CD4-positive, alpha-beta T cell treated with Interleukin-6 for 4 hours (primary cell): ENCODE results near the gene FOXF2.

Source experiments
- DNase-seq: peaks from one replicate; pipeline ENCODE4 v3.0.0-alpha.2; 2020; ENCODE audit warnings: mixed read lengths

FOXF2 gene

DNA sequence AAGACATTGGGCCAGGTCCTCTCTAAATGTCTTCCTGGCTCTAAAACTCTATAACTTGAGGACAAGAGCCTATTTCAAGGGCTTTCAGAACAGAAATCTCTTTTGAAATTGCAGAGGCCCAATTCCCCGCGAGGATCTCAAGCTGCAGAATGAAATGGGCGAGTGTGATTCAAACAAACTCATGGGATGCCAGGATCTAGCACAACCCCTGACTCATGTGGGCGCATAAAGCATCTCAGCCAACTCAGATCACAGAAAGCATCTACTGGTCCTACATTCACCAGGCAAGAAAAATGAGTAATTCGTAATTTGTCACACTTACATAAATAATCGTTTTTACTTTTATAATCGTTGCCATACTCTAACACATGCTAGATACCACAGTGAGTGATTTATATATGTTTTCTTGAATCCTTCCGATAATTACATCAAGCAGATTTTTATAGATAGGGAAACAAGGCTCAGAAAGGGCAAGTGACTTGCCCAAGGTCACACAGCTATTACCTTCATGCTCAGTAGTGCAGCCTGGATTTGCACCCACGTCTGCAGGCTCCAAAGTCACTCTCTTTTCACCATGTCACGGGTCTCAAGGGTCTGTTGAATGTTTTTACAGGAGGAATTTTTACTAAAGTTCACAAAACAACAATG lies 26.2 kb downstream of the FOXF2 start:
- DNase-seq: no peak

DNA sequence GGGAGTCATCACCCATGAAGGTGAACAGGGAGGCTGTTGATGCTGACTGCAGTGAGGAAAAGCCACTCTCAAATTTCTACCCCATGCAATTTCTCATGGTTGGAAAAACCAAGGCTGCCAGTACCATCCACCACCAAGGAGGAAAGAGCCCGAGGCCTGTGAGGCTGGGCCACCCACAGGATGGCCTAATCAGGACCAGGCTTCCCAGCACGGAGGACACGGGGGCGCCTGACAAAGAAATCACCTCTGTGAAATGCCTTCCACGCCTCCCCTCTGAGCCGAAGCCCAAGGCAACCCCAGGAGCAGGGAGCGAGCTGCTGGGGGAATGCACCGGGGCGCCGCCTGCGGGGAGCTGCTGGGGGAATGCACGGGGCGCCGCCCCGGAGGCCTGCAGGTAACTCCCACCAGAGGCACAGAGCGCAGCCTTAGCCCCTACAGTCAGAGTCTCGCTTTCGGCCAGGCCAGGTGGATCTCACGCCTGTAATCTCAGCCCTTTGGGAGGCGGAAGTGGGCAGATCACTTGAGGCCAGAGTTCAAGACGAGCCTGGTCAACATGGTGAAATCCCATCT lies 26.9 kb downstream of the FOXF2 start:
- DNase-seq: no peak

DNA sequence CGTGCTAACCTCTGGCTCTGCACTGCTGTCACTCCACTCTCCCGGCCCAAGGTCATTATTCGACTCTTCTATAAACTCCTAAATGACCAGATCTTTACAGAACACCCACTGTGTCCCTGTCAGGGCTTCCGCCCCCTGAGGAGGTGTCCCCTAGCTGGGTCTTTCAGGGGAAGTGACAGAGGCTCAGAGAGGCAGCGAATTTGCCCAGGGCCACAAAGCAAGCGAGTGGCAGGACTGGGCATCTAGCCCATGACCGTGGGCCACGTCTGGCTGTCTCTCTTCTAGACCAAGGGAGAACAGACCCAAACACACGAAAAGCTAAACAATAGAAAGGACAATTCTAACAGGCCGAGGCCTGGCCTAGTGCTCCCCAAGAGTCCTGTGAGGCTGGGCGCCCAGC lies 27.4 kb downstream of the FOXF2 start:
- no peak for DNase-seq

DNA sequence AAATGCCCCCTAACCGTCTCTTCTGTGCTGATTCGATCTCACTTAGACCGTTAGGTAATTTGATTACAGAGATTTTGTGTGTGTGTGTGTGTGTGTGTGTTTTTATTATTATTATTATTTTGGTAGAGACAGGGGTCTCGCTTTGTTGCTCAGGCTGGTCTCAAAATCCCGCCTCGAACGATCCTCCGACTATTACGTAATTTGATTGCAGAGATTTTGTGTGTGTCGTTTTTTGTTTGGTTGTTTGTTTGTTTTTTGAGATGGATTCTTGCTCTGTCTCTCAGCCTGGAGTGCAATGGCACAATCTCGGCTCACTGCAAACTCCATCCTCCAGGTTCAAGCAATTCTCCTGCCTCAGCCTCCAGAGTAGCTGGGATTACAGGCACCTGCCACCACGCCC lies 28.3 kb downstream of the FOXF2 start:
- no peak for DNase-seq

DNA sequence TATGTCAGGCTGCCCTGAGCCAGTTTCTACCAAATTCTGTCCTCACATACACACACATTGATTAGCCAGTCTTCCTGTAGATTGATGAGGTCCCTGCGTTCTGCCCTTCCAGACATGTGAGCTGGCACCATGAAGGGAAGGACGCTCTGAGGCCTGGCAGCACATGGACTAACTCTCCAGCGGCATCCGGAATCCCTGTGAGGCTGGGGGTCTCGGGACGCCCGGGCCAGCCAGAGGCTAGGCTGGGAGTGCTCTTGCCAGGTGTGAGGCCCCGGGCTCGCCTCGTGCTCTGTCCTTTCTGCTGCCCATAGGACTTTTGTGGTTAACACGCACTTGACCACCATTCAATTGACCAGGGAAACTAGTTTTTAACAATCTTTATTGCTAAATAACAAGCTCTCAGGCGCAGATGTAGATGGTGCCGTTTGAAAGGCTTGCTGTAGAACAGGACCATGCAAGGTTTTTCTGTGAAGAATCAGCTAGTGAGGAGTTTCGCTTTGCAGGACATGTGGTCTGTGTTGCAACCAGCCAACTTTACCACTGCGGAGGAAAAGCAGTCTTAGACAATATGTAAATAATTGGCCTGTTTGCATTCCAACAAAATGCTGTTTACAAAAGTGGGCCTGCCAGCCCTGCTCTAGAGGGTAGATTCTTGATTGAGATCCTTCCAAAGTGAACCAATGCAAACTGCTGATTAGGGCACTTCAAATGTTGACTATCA lies 29.3 kb downstream of the FOXF2 start:
- DNase-seq: no peak

DNA sequence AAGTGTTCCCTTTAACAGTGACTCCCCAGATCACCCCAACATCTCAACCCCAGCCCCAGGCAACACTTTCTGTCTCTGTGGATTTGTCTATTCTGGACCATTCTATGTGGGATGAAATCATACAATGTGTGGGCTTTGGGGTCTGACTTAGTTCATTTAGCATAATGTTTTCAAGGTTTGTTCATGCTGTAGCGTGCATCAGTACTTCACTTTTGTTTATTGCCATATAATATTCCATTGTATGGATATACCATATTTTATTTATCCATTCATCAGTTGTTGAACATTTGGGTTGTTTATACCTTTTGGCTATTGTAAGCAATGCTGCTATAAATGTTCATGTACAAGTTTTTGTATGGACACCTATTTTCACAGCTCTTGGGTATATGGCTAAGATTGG lies 31.0 kb downstream of the FOXF2 start:
- no peak for DNase-seq

DNA sequence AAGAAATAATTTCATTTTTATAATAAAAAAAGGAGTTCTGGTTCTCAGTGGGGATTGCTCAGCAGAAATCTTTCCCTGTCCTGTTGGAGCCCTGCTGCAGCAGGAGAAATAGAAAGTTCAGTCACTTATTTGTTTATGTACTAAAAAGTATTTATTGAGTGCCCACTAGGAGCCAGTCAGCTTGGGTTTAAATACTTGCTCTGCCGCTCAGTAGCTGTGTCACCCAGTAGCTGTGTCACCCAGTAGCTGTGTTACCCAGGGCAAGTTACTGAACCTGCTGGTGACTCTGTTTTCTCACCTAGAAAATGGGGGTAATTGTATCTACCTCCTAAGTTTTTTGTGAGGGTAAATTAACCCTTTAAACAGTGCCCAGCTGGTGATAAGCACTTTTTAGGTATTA lies 32.9 kb downstream of the FOXF2 start:
- no peak for DNase-seq

DNA sequence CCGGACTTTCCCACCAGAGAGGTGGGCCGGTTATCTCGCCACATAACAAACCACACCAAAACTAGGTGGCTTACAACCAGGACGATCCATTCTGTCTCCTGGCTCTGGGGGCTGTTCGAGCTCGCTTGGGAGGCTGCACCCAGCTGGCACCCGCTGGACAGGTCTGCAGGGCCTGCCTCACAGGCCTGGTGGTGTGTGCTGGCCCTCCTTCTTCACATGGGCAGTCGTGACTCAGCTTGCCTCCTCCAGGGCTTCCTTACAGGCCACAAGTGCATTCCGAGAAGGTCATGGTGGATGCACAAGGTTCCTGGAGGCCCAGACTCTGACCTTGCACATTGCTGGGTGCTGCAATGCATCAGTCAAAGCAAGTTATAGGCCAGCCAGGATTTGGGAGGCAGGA lies 34.2 kb downstream of the FOXF2 start:
- no peak for DNase-seq

DNA sequence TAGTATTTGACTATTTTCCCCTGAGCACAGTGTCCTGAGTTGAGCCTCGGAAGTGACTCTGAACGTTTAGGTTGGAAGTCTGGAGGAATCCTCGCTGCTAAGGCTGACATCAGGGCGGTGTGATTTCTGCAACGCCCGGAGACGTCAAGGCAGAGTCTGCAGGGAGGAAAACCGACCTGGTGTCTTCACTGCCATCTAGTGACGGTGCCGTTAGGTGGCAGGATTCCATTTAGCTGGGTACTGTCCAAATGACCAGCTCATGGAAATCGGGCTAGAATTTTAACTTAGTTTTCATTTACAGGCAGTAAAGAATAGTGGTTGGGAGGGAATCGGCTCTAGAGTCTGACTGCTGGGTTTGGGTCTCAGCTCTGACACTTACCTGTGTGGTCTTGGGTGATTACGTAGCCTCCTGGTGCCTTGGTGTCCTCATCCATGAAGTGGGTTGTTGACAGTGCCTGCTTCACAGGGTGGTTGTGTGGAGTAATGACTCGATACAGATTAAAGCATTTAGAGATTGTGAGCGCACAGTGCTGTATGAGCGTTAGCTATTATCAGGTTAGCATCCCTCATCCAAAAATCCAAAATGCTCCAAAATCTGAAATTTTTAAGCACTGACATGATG lies 35.0 kb downstream of the FOXF2 start:
- no peak for DNase-seq

DNA sequence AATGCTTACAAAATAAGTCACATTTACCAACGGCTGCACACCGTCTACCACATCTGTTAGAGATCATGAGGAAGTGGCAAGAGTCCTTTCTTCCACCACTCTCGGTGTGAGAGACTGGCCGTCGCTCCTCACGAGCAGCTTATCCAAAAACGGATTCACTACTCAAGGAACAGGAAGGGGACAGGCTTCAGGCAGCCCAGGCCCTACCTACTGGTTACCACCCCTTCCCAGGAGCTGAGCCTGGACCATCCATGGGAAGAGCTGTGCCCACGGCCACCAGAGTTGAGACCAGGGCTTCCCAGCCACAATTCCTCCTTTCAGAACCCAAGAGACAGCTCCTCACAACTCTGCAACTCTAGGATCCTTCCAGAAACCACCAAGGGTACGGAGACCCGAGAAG lies 37.0 kb downstream of the FOXF2 start:
- DNase-seq: no peak

DNA sequence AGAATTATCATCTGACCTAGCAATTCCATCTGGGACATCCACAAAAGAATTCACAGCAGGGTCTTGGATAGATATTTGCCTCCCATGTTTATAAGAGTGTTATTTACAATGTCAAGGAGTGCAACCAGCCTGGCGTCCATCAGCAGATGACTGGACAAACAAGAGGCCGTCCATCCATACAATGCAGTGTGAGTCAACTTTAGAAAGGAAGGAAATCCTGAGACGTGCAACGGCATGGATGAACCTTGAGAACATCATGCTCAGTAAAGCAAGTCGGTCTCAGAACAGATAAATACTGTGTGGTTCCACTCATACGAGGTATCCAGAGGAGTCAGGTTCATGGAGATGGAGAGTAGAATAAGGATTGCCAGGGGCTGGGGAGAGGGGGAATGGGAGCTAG lies 46.4 kb downstream of the FOXF2 start:
- no peak for DNase-seq

DNA sequence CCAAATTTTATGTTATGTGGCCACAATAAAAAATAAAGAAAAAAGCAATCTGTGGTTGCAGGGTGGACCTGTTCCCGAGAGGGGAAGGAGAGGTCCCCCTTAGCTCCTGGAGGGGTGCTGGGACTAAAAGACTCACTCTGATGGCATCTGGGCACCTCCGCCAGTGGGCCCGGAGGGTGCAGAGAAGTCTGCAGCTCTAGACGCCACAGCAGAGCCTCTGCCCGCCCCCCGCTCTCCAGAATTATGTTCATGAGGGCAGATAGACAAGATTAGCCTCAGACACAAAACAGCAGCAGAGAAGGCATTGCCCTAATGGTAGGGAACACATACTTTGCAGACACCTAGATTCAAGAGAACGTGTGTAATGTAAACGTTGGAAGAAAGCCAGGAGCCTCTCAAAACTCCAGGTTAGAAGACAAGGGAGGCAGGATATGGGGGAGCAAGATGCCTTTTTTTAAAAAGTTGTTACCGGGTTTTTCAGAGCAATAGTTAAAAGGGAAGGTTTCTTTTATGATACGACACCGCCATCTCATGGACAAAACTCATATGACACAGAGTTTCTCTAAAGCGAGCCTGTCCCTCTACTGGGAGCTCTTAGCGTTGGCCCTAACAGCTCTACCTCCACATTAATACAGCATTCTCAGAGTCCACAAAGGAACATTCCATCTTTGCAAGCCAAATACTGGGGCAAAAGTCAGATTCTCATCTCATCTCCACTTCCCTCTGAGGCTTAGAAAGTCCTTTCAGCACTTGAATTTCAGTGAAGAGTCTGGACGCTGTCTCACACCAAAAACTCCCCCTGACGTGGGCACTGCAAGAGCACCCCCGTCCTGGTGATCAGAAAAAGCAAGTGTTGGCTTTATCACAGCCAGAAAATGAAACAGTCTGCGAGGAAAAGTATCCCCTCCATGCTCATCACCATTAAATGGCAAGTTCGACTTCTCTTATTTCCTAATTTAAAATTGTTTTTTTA lies 47.2 kb downstream of the FOXF2 start:
- peak; percentile 43 for DNase-seq

DNA sequence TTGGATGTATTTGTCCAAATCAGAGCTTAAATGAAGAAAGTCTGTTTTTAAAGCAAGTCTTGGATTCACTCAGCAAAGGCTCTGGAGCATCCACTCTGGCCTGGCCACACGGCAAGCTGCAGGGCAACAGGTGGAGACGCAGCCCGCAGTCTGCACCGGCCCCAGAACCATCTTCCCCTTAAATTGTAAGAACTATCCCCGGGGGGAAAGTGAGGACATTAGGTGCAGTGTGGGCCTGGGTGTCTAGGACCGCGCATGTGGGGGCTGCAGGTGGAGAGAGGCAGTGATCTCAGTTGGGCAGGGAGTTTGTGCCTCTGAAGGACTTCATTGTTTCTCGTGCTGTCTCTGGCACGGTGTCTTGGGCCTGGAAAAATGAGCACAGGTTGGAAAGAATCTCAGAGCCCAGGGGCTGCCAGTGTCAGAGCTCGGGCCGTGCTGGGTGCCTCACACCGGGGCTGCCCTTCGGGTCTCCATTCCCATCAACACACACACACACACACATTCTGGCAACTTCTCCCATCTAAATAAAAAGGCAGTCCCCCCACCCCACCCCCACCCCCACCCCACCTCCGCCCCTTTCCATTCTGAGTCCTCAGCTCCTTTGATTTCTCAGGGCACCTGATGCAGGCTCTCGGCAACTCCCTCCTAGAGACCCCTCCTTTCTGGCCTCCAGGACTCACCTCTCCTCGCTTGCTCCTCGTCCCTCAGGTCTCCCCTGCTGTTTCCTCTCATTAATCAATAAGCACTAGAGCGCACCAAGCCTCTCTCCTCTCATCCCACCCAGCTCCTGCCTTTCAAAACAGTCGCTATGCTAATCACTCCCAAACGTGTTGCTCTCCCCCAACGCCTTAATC lies 48.4 kb downstream of the FOXF2 start:
- no peak for DNase-seq

DNA sequence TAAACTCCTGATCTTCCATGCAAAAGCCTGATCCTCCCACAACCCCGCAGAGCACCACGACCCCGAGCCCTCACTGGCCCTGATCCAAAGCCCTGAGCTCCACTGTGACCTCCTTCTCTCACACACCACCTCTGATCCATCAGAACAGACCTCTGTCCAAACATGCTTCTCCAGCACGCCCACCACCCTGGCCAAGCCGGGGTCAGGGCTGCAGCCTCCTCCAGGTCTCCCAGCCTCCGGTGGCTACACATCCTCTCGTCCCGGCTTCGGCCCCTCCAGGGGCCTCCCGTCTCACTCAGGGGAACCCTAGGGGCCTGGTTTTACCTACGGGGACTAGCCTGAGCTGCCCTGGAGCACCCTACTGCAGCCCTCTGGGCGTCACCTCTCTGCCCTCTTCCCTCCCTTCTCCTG lies 49.1 kb downstream of the FOXF2 start:
- no peak for DNase-seq

DNA sequence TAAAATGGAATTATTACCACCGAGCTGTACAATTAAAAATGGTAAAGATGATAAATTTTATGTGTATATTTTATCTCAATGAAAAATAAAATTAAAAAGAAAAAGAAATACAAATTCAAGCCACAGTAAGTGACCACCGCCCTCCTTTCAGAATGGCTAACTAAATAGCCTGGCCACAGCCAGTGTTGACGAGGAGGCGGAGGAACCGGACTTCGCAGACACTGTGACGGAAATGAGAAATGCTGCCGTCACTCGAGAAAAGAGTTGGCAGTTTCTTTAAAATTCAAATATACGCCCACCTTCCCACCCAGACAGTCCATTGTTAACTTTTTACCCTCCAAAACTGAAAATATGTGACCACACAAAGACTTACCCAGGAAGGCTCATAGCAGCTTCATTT lies 50.0 kb downstream of the FOXF2 start:
- no peak for DNase-seq

DNA sequence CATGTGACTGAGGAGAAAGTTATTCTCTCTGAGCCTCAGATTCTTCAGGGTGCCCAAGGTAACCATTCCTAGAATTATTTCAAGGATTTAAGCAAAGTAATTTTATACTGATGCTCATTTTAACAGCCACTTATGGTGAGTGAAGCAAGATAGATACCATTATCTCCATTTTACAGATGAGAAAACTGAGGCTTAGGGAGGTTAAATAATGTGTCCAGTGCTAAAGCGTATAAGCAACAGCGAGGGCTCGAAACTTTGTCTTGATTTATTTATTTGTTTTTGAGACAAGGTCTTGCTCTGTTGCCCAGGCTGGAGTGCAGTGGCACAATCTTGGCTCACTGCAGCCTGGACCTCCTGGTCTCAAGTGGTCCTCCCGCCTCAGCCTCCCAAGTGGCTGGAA lies 53.6 kb downstream of the FOXF2 start:
- DNase-seq: no peak
